SHP77 treated with DMSO at 0.1 percent for 48 hours (cell line): ENCODE data around the gene GUCD1.
"Not testable (repeated sequence)": the region's sequence is repeated elsewhere in the genome, so short reads cannot be mapped to it uniquely, and the experiment has no call there.

Experiments
- DNase-seq: peaks from one replicate; lab custom pipeline; 2025; lab: John Stamatoyannopoulos, UW

Gene GUCD1

GRCh38 chr22:24554313-24555164 lies at the start of gene GUCD1:
Gene GUCD1, minus strand, starts transcription at chr22:24555138. Its CDS starts 147 bp downstream, at chr22:24554991.
- DNase-seq, result no peak

GRCh38 chr22:24603770-24604629 lies 49.1 kb upstream of the GUCD1 start:
- not testable (repeated sequence) for DNase-seq

GRCh38 chr22:24602847-24603769 lies 48.2 kb upstream of the GUCD1 start, which contains the start of gene GGT1:
Gene GGT1, plus strand, starts transcription at chr22:24603193. Its CDS starts 7,889 bp downstream, at chr22:24611082.
- not testable (repeated sequence) for DNase-seq

- not testable (repeated sequence) for DNase-seq
Observed at GRCh38 chr22:24602105-24602749, 47.3 kb upstream of the GUCD1 start.

DNA sequence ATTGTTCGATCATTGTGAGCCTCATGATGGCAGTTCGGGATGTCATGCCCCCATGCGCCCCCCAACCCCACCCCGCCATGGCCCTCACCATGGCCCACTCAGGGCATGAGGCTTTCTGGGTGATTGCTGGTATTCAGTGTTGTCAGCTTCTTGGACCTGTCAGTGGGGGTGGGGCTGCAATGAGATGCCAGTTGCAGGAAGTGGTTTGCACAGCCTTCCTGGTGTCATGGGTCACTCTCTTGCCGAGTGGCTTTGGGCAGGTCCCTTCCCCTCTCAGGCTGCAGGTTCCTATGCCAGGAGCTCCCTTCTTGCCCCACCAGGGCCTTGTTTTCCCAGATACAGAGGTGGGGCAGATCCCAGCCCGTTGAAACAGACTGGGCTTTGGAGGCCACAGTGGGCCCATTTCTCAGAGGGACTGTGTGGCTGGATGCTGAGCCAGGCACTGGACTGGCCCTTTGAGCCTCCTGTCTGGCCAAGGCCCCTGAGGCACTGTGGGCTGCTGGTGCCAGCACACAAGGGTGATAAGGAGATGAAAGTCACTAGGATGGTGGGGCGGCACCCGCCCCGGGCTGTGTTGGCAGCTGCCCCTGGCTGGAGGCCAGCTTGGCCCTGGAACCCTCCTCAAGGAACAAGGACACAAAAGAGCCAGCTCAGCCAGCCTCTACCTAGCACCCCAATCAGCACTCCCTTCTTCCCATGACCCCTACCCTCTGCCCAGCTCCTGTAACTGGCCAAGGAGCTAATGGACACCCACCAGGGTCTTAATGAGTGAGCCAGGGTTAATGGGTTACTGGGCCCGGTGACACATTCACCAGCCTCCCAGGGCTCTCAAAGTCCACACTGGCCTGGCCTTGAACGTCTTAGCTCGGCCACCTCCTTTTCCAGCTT lies 46.5 kb upstream of the GUCD1 start:
- DNase-seq, result no peak

- DNase-seq, result not testable (repeated sequence)
Observed at GRCh38 chr22:24599958-24600715, 45.2 kb upstream of the GUCD1 start.

GRCh38 chr22:24599514-24599913 lies 44.6 kb upstream of the GUCD1 start:
- no peak for DNase-seq

GRCh38 chr22:24597076-24597475 lies 42.1 kb upstream of the GUCD1 start:
- not testable (repeated sequence) for DNase-seq

- DNase-seq, result no peak
Observed at GRCh38 chr22:24595863-24596262, 40.9 kb upstream of the GUCD1 start.

DNA sequence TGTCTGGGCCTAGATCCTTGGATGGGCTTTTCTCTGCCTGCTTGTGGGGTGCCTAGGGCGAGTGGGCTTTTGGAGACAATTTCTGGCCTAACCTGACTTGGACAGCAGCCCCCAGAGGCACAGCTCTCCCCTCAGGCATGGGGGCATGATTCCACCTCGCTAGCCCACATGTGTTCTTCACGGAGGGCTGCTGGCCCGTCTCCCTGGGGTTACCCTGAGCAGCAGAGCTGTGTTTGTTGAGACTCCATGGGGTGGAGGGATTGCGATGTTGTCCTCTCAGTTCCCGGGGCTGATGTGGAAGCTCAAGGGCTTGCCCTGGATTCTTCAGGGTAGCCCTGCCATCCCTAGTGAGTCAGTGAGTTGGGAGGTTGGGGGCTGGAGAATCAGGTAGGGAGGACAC lies 40.3 kb upstream of the GUCD1 start:
- no peak for DNase-seq

- no peak for DNase-seq
Observed at GRCh38 chr22:24594569-24595120, 39.7 kb upstream of the GUCD1 start.

DNA sequence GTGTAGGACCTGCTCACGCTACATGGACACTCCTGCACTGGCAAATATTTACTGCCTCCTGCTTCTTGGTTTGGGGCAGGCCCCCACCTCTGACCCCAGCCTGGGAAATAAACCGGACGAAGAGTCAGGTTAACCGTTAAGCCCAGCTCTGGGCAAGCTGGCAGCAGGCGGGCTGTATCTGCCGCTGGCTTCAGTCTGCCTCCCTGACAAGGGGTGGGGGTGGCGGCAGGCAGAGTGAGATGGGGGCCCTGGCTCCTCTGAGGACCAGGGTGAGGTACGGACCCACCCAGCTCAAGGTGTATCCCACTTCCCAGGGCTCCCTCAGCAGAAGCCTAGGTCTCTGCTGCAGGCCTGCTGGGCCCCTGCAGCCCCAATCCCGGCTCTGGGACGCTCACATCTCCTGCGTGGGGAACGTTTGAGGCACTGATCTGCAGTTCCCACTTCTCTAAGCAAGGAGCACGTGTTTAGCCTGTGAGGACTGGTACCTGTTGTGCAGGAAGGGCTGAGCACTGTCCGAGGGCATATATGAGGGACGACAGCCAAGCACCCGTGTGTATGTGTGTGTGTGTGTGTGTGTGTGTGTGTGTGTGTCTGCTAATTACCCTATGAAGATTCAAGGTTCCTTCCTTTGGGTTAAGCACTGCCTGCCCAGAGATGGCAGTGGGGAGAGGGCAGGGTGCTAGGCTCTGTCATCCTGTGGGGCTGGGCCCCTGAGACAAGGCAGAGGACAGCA lies 39.1 kb upstream of the GUCD1 start:
- no peak for DNase-seq

DNA sequence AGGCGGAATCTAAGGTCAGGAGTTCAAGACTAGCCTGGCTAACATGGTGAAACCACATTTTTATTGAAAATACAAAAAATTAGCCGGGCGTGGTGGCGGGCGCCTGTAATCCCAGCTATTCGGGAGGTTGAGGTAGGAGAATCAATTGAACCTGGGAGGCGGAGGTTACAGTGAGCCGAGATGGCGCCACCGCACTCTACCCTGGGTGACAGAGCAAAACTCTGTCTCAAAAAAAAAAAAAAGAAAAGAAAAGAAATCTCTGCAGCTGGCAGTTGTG lies 38.6 kb upstream of the GUCD1 start:
- not testable (repeated sequence) for DNase-seq

GRCh38 chr22:24592851-24593558 lies 38.1 kb upstream of the GUCD1 start, which contains the start of gene LRRC75B:
Gene LRRC75B, minus strand, starts transcription at chr22:24593073. Its CDS starts 34 bp downstream, at chr22:24593039.
- peak; percentile 13 for DNase-seq

DNA sequence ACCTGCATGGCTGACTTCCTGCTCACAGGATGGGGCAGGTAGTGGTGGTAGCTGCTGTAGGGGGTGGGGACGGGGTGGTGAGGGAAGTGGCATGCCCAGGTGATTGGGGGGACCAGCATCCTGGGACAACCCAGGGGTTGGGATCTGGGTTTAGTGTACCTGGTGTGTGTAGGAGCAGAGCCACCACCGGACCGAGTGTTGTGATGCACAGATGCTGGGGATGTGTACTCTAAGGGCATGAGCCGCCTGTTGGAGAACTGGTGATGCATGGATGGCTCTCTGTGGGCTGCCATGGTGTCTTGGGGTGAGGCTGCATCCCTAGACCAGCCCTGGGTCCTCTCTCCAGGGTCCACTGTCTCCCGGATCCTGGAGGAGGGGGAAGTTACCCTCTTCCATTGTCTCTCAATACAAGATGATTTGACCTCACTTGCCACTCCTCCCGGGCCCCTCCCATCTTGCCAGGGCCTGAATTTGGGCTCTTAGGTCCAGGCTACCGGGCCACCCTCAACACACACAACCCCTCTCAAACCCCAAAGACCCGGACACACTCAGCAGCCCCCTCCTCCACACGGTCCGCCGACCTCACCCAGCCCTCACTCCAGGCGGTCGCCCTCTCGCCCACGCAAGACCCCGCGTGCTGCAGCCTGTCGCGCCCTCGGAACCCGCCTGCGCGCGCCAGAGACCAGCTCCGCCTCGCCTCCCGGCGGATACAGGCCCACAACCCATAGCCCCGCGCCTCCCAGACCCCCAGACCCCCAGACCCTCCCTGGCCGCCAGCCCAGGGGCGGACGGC lies 37.3 kb upstream of the GUCD1 start:
- DNase-seq, result no peak

- no peak for DNase-seq
Observed at GRCh38 chr22:24591286-24591830, 36.4 kb upstream of the GUCD1 start.
